Left renal cortex interstitium (tissue), 4 donors: ENCODE data around the gene EPHA6. TPM values are rescaled to one million over a fixed set of nuclear protein-coding genes. Genes with fewer than 3 reads are reported as not detected.

Experiments
- DNase-seq, 4 donors: peaks; one replicate each; pipeline ENCODE4 v3.0.0-alpha.2; 2013; ENCODE audit warnings: low read depth in 4 of 4, low spot score in 2 of 4, missing footprints in 1 of 4
- polyA plus RNA-seq, 4 donors: library from polyadenylated mRNA; unstranded; fragments of 120-200 nt; gene quantifications; one replicate each; pipeline ENCODE4 v1.2.1, GENCODE V29; 2013; ENCODE audit not compliant: insufficient read length in 4 of 4

EPHA6 gene
- polyA plus RNA-seq, 4 donors, result 0.64 to 1.1 (median 0.87) TPM

- peak; percentile 11 to 79 (median 18) for DNase-seq
Observed at GRCh38 chr3:97763586-97764406, 949.4 kb downstream of the EPHA6 start.

- DNase-seq, result peak; percentile 72 to 94 (median 82)
Observed at GRCh38 chr3:97764407-97765238, 950.2 kb downstream of the EPHA6 start, which contains the start of gene ARL6. Gene ARL6 (plus strand): TSS chr3:97764758. CDS start chr3:97768108, 3,350 bp downstream.

GRCh38 chr3:97765336-97765735, 950.9 kb downstream of the EPHA6 start:
- DNase-seq, result peak in 1 of 4 donors; percentile 1

GRCh38 chr3:97772926-97773325, 958.5 kb downstream of the EPHA6 start:
- DNase-seq, result no peak

GRCh38 chr3:97778152-97778551, 963.8 kb downstream of the EPHA6 start:
- no peak for DNase-seq

- peak in 3 of 4 donors; percentile 28 to 43 (median 31) for DNase-seq
Observed at GRCh38 chr3:97793420-97794019, 979.1 kb downstream of the EPHA6 start.

GRCh38 chr3:97795951-97796350, 981.6 kb downstream of the EPHA6 start:
- no peak for DNase-seq
